Keratinocyte (primary cell): ENCODE measurements around the gene CEP95. TPM values are rescaled to one million over a fixed set of nuclear protein-coding genes. Genes with fewer than 3 reads are reported as not detected.

Experiments used
- DNase-seq: peaks from one replicate; pipeline ENCODE4 v3.0.0-alpha.2; 2011; ENCODE audit warnings: low read depth, missing footprints, low spot score
- FAIRE-seq: peaks from 2 replicates; lab custom pipeline; 2011; peaks lifted over from hg19 to GRCh38; lab: Jason Lieb, UNC
- H2AFZ ChIP-seq: 2 replicates; pipeline ENCODE4 v1.6.0; 2012; ENCODE audit warnings: low read length, control low read depth, inconsistent platforms; ENCODE audit not compliant: control insufficient read depth
- H3K27ac ChIP-seq: 2 replicates; pipeline ENCODE4 v1.5.1; 2011; ENCODE audit warnings: low read length; ENCODE audit not compliant: control insufficient read depth, insufficient read depth
- H3K27me3 ChIP-seq: 3 replicates; pipeline ENCODE4 v1.6.0; 2011; ENCODE audit warnings: low read length; ENCODE audit not compliant: control insufficient read depth, insufficient read depth; ENCODE audit errors: extremely low read depth
- H3K36me3 ChIP-seq, 2 experiments: 2 replicates in 1 of 2; 3 replicates in 1 of 2; pipeline ENCODE4 v1.5.1; 2011; ENCODE audit warnings: low read length in 2 of 2, mild to moderate bottlenecking in 1 of 2; ENCODE audit not compliant: control insufficient read depth in 2 of 2, insufficient read depth in 2 of 2; ENCODE audit errors: extremely low read depth in 1 of 2
- H3K4me1 ChIP-seq: 3 replicates; pipeline ENCODE4 v1.5.1; 2011; ENCODE audit warnings: low read length; ENCODE audit not compliant: control insufficient read depth, insufficient read depth; ENCODE audit errors: extremely low read depth
- H3K4me2 ChIP-seq: 3 replicates; pipeline ENCODE4 v1.6.0; 2011; ENCODE audit warnings: low read depth, low read length; ENCODE audit not compliant: control insufficient read depth, insufficient read depth; ENCODE audit errors: extremely low read depth
- H3K4me3 ChIP-seq, 3 experiments: fragments of 200-600 bp in 1 of 3; sonication (generic) in 1 of 3; 2 replicates in 2 of 3; 3 replicates in 1 of 3; pipeline ENCODE4 v1.5.1; 2011 to 2016; ENCODE audit warnings: low read length in 3 of 3, mild to moderate bottlenecking in 3 of 3, control low read depth in 2 of 3, inconsistent platforms in 1 of 3, low read depth in 1 of 3, mixed read lengths in 1 of 3, mixed run types in 1 of 3, moderate library complexity in 1 of 3; ENCODE audit not compliant: control insufficient read depth in 2 of 3, insufficient read depth in 2 of 3; ENCODE audit errors: extremely low read depth in 1 of 3
- H3K79me2 ChIP-seq: 2 replicates; pipeline ENCODE4 v1.6.0; 2012; ENCODE audit warnings: low read length; ENCODE audit not compliant: control insufficient read depth, insufficient read depth
- H3K9ac ChIP-seq: 3 replicates; pipeline ENCODE4 v1.6.0; 2011; ENCODE audit warnings: low read length; ENCODE audit not compliant: control insufficient read depth, insufficient read depth; ENCODE audit errors: extremely low read depth
- H3K9me1 ChIP-seq: 3 replicates; pipeline ENCODE4 v1.6.0; 2011; ENCODE audit warnings: low read length; ENCODE audit not compliant: control insufficient read depth, insufficient read depth; ENCODE audit errors: extremely low read depth
- H3K9me3 ChIP-seq: 2 replicates; pipeline ENCODE4 v1.5.1; 2012; ENCODE audit warnings: low read depth, low read length; ENCODE audit not compliant: control insufficient read depth
- H4K20me1 ChIP-seq: 3 replicates; pipeline ENCODE4 v1.6.0; 2011; ENCODE audit warnings: low read length; ENCODE audit not compliant: control insufficient read depth, insufficient read depth; ENCODE audit errors: extremely low read depth
- EZH2 ChIP-seq: IDR thresholded peaks from one replicate; pipeline ENCODE4 v1.6.1; 2012; ENCODE audit warnings: inconsistent platforms, mild to moderate bottlenecking, low read length, moderate library complexity
- dilution Hi-C: fragments of 300-500 bp; cut with MboI; formaldehyde crosslinking; loops from one replicate; pipeline ENCODE4 v1.7.0; 2020; ENCODE audit warnings: low sequenced_read_pairs; ENCODE audit not compliant: extremely low pct_ligation_motif_present
- polyA plus RNA-seq, 5 experiments: library from polyadenylated mRNA; depleted of rRNA in 3 of 5; stranded (reverse) in 3 of 5; stranded (forward) in 1 of 5; unstranded in 1 of 5; fragments of >200 nt; gene quantifications; 1 replicate in 1 of 5; 2 replicates in 3 of 5; 3 replicates in 1 of 5; pipeline versions ENCODE4 v1.2.1 to v1.2.3, GENCODE V29; 2011 to 2012; ENCODE audit warnings: missing spikeins in 2 of 5, low read depth in 1 of 5, low replicate concordance in 1 of 5
- TF ChIP-seq, protein P1 (sequence below), 3 experiments: IDR thresholded peaks in 1 of 3; conservative IDR thresholded peaks in 1 of 3; optimal IDR thresholded peaks in 1 of 3; 2 replicates in 2 of 3; 3 replicates in 1 of 3; pipeline versions ENCODE3 to v1.5.1; 2011; ENCODE audit warnings: low read length in 3 of 3, mild to moderate bottlenecking in 3 of 3, moderate library complexity in 2 of 3, control low read depth in 1 of 3, inconsistent platforms in 1 of 3; ENCODE audit not compliant: insufficient read depth in 2 of 3; ENCODE audit errors: extremely low read depth in 1 of 3

The CEP95 gene
- polyA plus RNA-seq, 1 donor (not counting 4 experiments of a cell fraction or from before 2014, with no cell fraction given) = 31.6 TPM

DNA sequence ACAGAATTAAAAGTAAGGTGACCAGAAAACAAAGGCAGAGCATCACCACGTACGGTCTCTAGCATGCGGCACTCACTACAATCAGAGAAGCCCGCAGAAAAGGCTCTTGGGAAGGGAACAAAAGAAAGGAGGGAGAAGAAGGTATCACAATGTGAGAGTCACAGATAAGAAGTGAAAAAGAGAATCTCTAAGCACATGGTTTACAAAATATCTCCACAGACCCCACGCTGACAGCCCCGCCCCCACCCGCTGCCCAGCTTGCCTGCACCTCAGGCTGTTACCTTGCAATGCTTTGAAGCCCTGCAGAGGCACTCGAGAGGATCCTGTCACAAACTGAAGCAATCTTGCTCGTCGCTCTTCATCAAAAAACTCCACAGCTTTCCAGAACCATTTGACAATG is 40.5 kb downstream of the CEP95 start:
- no peak overlapping the region for H3K4me2 ChIP-seq
- no peak overlapping the region for H3K4me3 ChIP-seq
- FAIRE-seq = no peak
- peaks cover 10% of the 10 kb centered on the region for H4K20me1 ChIP-seq
- no peaks in the 10 kb centered on the region for H3K27me3 ChIP-seq
- H3K27ac ChIP-seq = no peak overlapping the region
- peaks cover 35 to 54% of the 10 kb centered on the region in 2 experiments for H3K36me3 ChIP-seq
- no peak overlapping the region for H3K9ac ChIP-seq
- H3K9me3 ChIP-seq = no peaks in the 10 kb centered on the region
- no peaks in the 10 kb centered on the region for H3K4me1 ChIP-seq
- dilution Hi-C loops = no loop called here
- no peak overlapping the region for H2AFZ ChIP-seq
- peaks cover 2% of the 10 kb centered on the region for H3K79me2 ChIP-seq
- no peak for TF ChIP-seq EZH2
- TF ChIP-seq, protein P1, sequence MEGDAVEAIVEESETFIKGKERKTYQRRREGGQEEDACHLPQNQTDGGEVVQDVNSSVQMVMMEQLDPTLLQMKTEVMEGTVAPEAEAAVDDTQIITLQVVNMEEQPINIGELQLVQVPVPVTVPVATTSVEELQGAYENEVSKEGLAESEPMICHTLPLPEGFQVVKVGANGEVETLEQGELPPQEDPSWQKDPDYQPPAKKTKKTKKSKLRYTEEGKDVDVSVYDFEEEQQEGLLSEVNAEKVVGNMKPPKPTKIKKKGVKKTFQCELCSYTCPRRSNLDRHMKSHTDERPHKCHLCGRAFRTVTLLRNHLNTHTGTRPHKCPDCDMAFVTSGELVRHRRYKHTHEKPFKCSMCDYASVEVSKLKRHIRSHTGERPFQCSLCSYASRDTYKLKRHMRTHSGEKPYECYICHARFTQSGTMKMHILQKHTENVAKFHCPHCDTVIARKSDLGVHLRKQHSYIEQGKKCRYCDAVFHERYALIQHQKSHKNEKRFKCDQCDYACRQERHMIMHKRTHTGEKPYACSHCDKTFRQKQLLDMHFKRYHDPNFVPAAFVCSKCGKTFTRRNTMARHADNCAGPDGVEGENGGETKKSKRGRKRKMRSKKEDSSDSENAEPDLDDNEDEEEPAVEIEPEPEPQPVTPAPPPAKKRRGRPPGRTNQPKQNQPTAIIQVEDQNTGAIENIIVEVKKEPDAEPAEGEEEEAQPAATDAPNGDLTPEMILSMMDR (optimal IDR thresholded peaks at IDR 0.05 in 1 of 3, IDR thresholded peaks at IDR 0.05 in 1 of 3, conservative IDR thresholded peaks at IDR 0.05 in 1 of 3; ENCODE audit: extremely low read depth in 1 of 3, insufficient read depth in 2 of 3, low read length in 3 of 3) = no peak
- DNase-seq = no peak
- H3K9me1 ChIP-seq = no peaks in the 10 kb centered on the region

DNA sequence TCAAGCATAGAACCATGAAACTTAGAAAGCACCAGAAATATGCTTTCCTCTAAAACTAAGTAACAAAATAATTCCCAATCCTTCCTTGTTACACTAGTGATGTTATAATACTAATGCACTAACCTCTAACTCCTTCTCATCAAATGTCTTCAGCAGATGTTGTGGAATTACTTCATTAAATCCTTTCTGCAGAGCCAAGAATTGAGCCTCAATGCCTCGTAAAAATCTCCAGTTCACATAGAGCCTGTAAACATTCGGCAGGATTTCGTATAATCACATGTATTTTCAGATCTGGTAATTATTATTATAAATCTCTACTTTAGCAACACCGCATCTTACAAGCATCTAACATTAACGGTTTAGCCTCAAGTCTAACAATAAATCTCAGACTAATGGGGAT is 44.7 kb downstream of the CEP95 start:
- Histone ChIP-seq H3K4me1 (no peaks in the 10 kb centered on the region), H3K79me2 (peaks cover 10% of the 10 kb centered on the region), H3K36me3 (peaks cover 38 to 43% of the 10 kb centered on the region in 2 experiments), H3K9me3 (no peaks in the 10 kb centered on the region), H3K9ac (no peak overlapping the region), H2AFZ (no peak overlapping the region), H3K4me2 (no peak overlapping the region), H3K4me3 (no peak overlapping the region), H3K27ac (no peak overlapping the region), H4K20me1 (peaks cover 10% of the 10 kb centered on the region), H3K27me3 (no peaks in the 10 kb centered on the region), H3K9me1 (no peaks in the 10 kb centered on the region)
- no peak for DNase-seq
- no peak for TF ChIP-seq EZH2
- TF ChIP-seq, protein P1 (optimal IDR thresholded peaks at IDR 0.05 in 1 of 3, IDR thresholded peaks at IDR 0.05 in 1 of 3, conservative IDR thresholded peaks at IDR 0.05 in 1 of 3; ENCODE audit: extremely low read depth in 1 of 3, insufficient read depth in 2 of 3, low read length in 3 of 3) = no peak
- dilution Hi-C loops = no loop called here
- FAIRE-seq = no peak
